Sigmoid colon (tissue), 7 donors: ENCODE data around the gene PPP4R3B. TPM values are rescaled to one million over a fixed set of nuclear protein-coding genes. Genes with fewer than 3 reads are reported as not detected.
A peak's percentile ranks its signal among the peaks of the same experiment; 100 is the strongest.

Experiments used
- DNase-seq: peaks from one replicate; pipeline ENCODE4 v3.0.0-alpha.2; 2019
- H3K27ac ChIP-seq, 4 donors: fragments of 200-600 bp; sonication (generic); one replicate each; pipeline ENCODE4 v1.5.1; 2016 to 2019; ENCODE audit warnings: mild to moderate bottlenecking in 1 of 4
- H3K27me3 ChIP-seq, 3 donors: fragments of 200-600 bp; sonication (generic); one replicate each; pipeline ENCODE4 v1.5.1; 2019; ENCODE audit warnings: mild to moderate bottlenecking in 1 of 3
- H3K36me3 ChIP-seq, 4 donors: fragments of 200-600 bp; sonication (generic); one replicate each; pipeline ENCODE4 v1.5.1; 2016 to 2019
- H3K4me1 ChIP-seq, 4 donors: fragments of 200-600 bp; sonication (generic); one replicate each; pipeline ENCODE4 v1.5.1; 2017 to 2019
- H3K4me3 ChIP-seq, 4 donors: fragments of 200-600 bp; sonication (generic); one replicate each; pipeline ENCODE4 v1.5.1; 2017 to 2019; ENCODE audit warnings: mild to moderate bottlenecking in 2 of 4, moderate library complexity in 1 of 4
- H3K9me3 ChIP-seq, 4 donors: fragments of 200-600 bp in 3 of 4; sonication (generic) in 3 of 4; one replicate each; pipeline versions ENCODE4 v1.5.1 to v1.6.1; 2013 to 2019
- CTCF ChIP-seq, 4 experiments: fragments of 450-650 bp in 3 of 4; fragments of 200-600 bp in 1 of 4; IDR thresholded peaks; one replicate each; pipeline ENCODE4 v1.5.1; 2016 to 2019; ENCODE audit warnings: antibody characterized with exemption in 4 of 4, mild to moderate bottlenecking in 3 of 4, moderate library complexity in 2 of 4
- EP300 ChIP-seq, 4 donors: sonication (generic); formaldehyde crosslinking; IDR thresholded peaks; one replicate each; pipeline ENCODE4 v1.6.1; 2017; ENCODE audit warnings: antibody characterized with exemption in 4 of 4
- POLR2A ChIP-seq, 2 donors: fragments of 450-650 bp; IDR thresholded peaks; one replicate each; pipeline ENCODE4 v1.6.1; 2016; ENCODE audit warnings: antibody characterized with exemption in 2 of 2, mild to moderate bottlenecking in 2 of 2, moderate library complexity in 2 of 2
- POLR2AphosphoS5 ChIP-seq, 4 donors: sonication (generic); formaldehyde crosslinking; IDR thresholded peaks; one replicate each; pipeline ENCODE4 v1.6.1; 2017; ENCODE audit warnings: antibody characterized with exemption in 4 of 4
- WGBS, 2 donors: extraction: QIAGEN DNeasy Blood & Tissue Kit; methylation state at CpG; one replicate each; pipeline ENCODE4 v1.1.7; 2013; 5-methylcytosine and 5-hydroxymethylcytosine counted together
- intact Hi-C: fragments of 100-400 bp; cut with DNase I; formaldehyde crosslinking; loops from one replicate; pipeline ENCODE4 v1.15.1; 2023
- polyA plus RNA-seq, 3 donors: library from polyadenylated mRNA; stranded (reverse); fragments of 200-250 nt; gene quantifications; one replicate each; pipeline ENCODE4 v1.2.3, GENCODE V29; 2013
- total RNA-seq, 4 donors: library from RNA; depleted of rRNA; stranded (reverse); fragments of >200 nt; gene quantifications; one replicate each; pipeline ENCODE4 v1.1.0, GENCODE V29; 2016
- donor health status: healthy with polysubstance abuse.
- donor health status: Bipolar disorder and iron deficiency.
- donor health status: healthy.

The PPP4R3B gene
- total and polyA plus RNA-seq, 7 donors: 29.4 to 88.5 (median 75.8) TPM

GRCh38 chr2:55592130-55592529, 25.3 kb downstream of the PPP4R3B start:
- Histone ChIP-seq H3K9me3 (no peaks in the 10 kb centered on the region), H3K27ac (no peak overlapping the region), H3K27me3 (no peaks in the 10 kb centered on the region), H3K36me3 (peaks cover 0 to 25% (median 2%) of the 10 kb centered on the region in 4 donors), H3K4me1 (peaks cover 0 to 22% (median 4%) of the 10 kb centered on the region in 4 donors), H3K4me3 (no peak overlapping the region)
- WGBS, 2 donors: 48 to 60% methylated on average over 1 of the region's 1 CpG
- no peak for DNase-seq
- intact Hi-C loops: no loop called here
- no peak for TF ChIP-seq CTCF (IDR thresholded peaks at IDR 0.05)
- no peak for TF ChIP-seq POLR2AphosphoS5 (IDR thresholded peaks at IDR 0.05)
- no peak for TF ChIP-seq EP300 (IDR thresholded peaks at IDR 0.05)
- TF ChIP-seq POLR2A (IDR thresholded peaks at IDR 0.05): no peak

- no peaks in the 10 kb centered on the region for H3K9me3 ChIP-seq
- no peak overlapping the region for H3K27ac ChIP-seq
- H3K36me3 ChIP-seq: peaks cover 0 to 22% (median 0%) of the 10 kb centered on the region in 4 donors
- WGBS, 2 donors: 72 to 86% methylated on average over 7 of the region's 7 CpGs
- H3K4me3 ChIP-seq: no peak overlapping the region
- intact Hi-C loops: no loop called here
- peaks cover 0 to 22% (median 4%) of the 10 kb centered on the region in 4 donors for H3K4me1 ChIP-seq
- H3K27me3 ChIP-seq: no peaks in the 10 kb centered on the region
- no peak for TF ChIP-seq CTCF (IDR thresholded peaks at IDR 0.05)
- no peak for TF ChIP-seq EP300 (IDR thresholded peaks at IDR 0.05)
- no peak for TF ChIP-seq POLR2A (IDR thresholded peaks at IDR 0.05)
- no peak for TF ChIP-seq POLR2AphosphoS5 (IDR thresholded peaks at IDR 0.05)
- no peak for DNase-seq
These were observed 26.5 kb downstream of the PPP4R3B start for GRCh38 chr2:55590810-55591440.

GRCh38 chr2:55585451-55586080, 31.9 kb downstream of the PPP4R3B start:
- TF ChIP-seq EP300 (IDR thresholded peaks at IDR 0.05): no peak
- TF ChIP-seq CTCF (IDR thresholded peaks at IDR 0.05): no peak
- TF ChIP-seq POLR2AphosphoS5 (IDR thresholded peaks at IDR 0.05): no peak
- no peak for TF ChIP-seq POLR2A (IDR thresholded peaks at IDR 0.05)
- Histone ChIP-seq H3K27ac (no peak overlapping the region), H3K4me3 (no peak overlapping the region)

GRCh38 chr2:55581874-55582547, 35.4 kb downstream of the PPP4R3B start:
- no peak for DNase-seq
- no peaks in the 10 kb centered on the region for H3K9me3 ChIP-seq
- peak overlapping the region in 3 of 4 donors; percentile 0 to 53 (median 33) for H3K27ac ChIP-seq
- H3K4me3 ChIP-seq: no peak overlapping the region
- H3K36me3 ChIP-seq: peaks cover 0 to 61% (median 7%) of the 10 kb centered on the region in 4 donors
- TF ChIP-seq CTCF (IDR thresholded peaks at IDR 0.05) (no peak), POLR2AphosphoS5 (IDR thresholded peaks at IDR 0.05) (peak in 1 of 4 donors; percentile 24), EP300 (IDR thresholded peaks at IDR 0.05) (no peak), POLR2A (IDR thresholded peaks at IDR 0.05) (no peak)
- peaks cover 0 to 21% (median 15%) of the 10 kb centered on the region in 4 donors for H3K4me1 ChIP-seq
- intact Hi-C loops: no loop called here
- 70 to 87% methylated on average over 4 of the region's 4 CpGs for WGBS, 2 donors
- no peaks in the 10 kb centered on the region for H3K27me3 ChIP-seq

More at GRCh38 chr2:55585451-55586080, 31.9 kb downstream of the PPP4R3B start:
- no peak for DNase-seq
- Histone ChIP-seq H3K9me3 (no peaks in the 10 kb centered on the region), H3K4me1 (peaks cover 0 to 21% (median 15%) of the 10 kb centered on the region in 4 donors), H3K36me3 (peaks cover 0 to 47% (median 0%) of the 10 kb centered on the region in 4 donors), H3K27me3 (no peaks in the 10 kb centered on the region)
- intact Hi-C loops: no loop called here
- WGBS, 2 donors: 85% methylated on average over 2 of the region's 2 CpGs
